Nephron (organoid): ENCODE measurements around the gene TESK2.

ENCODE experiments used
- H3K27ac Mint-ChIP-seq, 3 experiments: 2 replicates each; pipeline ENCODE4 v1.8.0; 2020; ENCODE audit warnings: mixed read lengths in 3 of 3, mild to moderate bottlenecking in 2 of 3, moderate library complexity in 1 of 3
- H3K27me3 Mint-ChIP-seq: 2 replicates; pipeline ENCODE4 v1.8.0; 2021; ENCODE audit warnings: low read depth, mild to moderate bottlenecking, moderate library complexity, mixed read lengths
- H3K36me3 Mint-ChIP-seq: 2 replicates; pipeline ENCODE4 v1.8.0; 2020; ENCODE audit warnings: low read depth, mixed read lengths
- H3K4me1 Mint-ChIP-seq: 2 replicates; pipeline ENCODE4 v1.8.0; 2020; ENCODE audit warnings: mixed read lengths
- H3K4me3 Mint-ChIP-seq, 3 experiments: 2 replicates each; pipeline ENCODE4 v1.8.0; 2020; ENCODE audit warnings: mild to moderate bottlenecking in 3 of 3, mixed read lengths in 3 of 3, moderate library complexity in 2 of 3
- H3K9me3 Mint-ChIP-seq: 2 replicates; pipeline ENCODE4 v1.8.0; 2020; ENCODE audit warnings: mixed read lengths
- CTCF ChIP-seq, 3 experiments: fragments of 200-600 bp; sonication (generic); IDR thresholded peaks; one replicate each; pipeline ENCODE4 v1.5.0; 2021; ENCODE audit warnings: antibody characterized with exemption in 3 of 3; ENCODE audit not compliant: unreplicated experiment in 3 of 3

TESK2 gene

GRCh38 chr1:45490626-45491486 is at the start of gene TESK2:
TSS of gene TESK2 (minus strand) at chr1:45491163. CDS start at chr1:45457785, 33,378 bp downstream.
- no peak for TF ChIP-seq CTCF (IDR thresholded peaks at IDR 0.05; ENCODE audit: unreplicated experiment in 3 of 3)
- Mint-ChIP-seq H3K9me3 (no peaks in the 10 kb centered on the region), H3K4me3 (no peak within 1 kb of the TSS), H3K27me3 (peaks cover 11% of the 10 kb centered on the region), H3K36me3 (no peaks in the 10 kb centered on the region), H3K4me1 (no peaks in the 10 kb centered on the region), H3K27ac (no peak within 1 kb of the TSS)

- Mint-ChIP-seq H3K36me3 (no peaks in the 10 kb centered on the region), H3K4me3 (no peak overlapping the region), H3K9me3 (no peaks in the 10 kb centered on the region), H3K4me1 (no peaks in the 10 kb centered on the region), H3K27me3 (no peaks in the 10 kb centered on the region), H3K27ac (no peak overlapping the region)
- no peak for TF ChIP-seq CTCF (IDR thresholded peaks at IDR 0.05; ENCODE audit: unreplicated experiment in 3 of 3)
Observed at GRCh38 chr1:45536886-45537285, 45.9 kb upstream of the TESK2 start.

- no peaks in the 10 kb centered on the region for H3K36me3 Mint-ChIP-seq
- H3K4me3 Mint-ChIP-seq = no peak overlapping the region
- TF ChIP-seq CTCF (IDR thresholded peaks at IDR 0.05; ENCODE audit: unreplicated experiment in 3 of 3) = no peak
- H3K27ac Mint-ChIP-seq = no peak overlapping the region
- peaks cover 5% of the 10 kb centered on the region for H3K27me3 Mint-ChIP-seq
- no peaks in the 10 kb centered on the region for H3K4me1 Mint-ChIP-seq
- H3K9me3 Mint-ChIP-seq = no peaks in the 10 kb centered on the region
Observed at GRCh38 chr1:45535988-45536766, 45.2 kb upstream of the TESK2 start.

- no peak for TF ChIP-seq CTCF (IDR thresholded peaks at IDR 0.05; ENCODE audit: unreplicated experiment in 3 of 3)
- Mint-ChIP-seq H3K36me3 (no peaks in the 10 kb centered on the region), H3K4me3 (no peak overlapping the region), H3K27me3 (peaks cover 5% of the 10 kb centered on the region), H3K4me1 (no peaks in the 10 kb centered on the region), H3K27ac (peak overlapping the region in 1 of 3 experiments; percentile 22), H3K9me3 (no peaks in the 10 kb centered on the region)
Observed at GRCh38 chr1:45531873-45532272, 40.9 kb upstream of the TESK2 start.

- H3K4me3 Mint-ChIP-seq = no peak overlapping the region
Observed at GRCh38 chr1:45530632-45531135, 39.7 kb upstream of the TESK2 start.

More at GRCh38 chr1:45530632-45531135, 39.7 kb upstream of the TESK2 start:
- no peak for TF ChIP-seq CTCF (IDR thresholded peaks at IDR 0.05; ENCODE audit: unreplicated experiment in 3 of 3)
- peaks cover 5% of the 10 kb centered on the region for H3K27me3 Mint-ChIP-seq
- H3K9me3 Mint-ChIP-seq = no peaks in the 10 kb centered on the region
- no peaks in the 10 kb centered on the region for H3K36me3 Mint-ChIP-seq
- peaks cover 8% of the 10 kb centered on the region for H3K4me1 Mint-ChIP-seq
- no peak overlapping the region for H3K27ac Mint-ChIP-seq
